Measurements from ENCODE around the gene PDXDC1.
"Not testable (repeated sequence)": the region's sequence is repeated elsewhere in the genome, so short reads cannot be mapped to it uniquely, and the experiment has no call there.

DNA sequence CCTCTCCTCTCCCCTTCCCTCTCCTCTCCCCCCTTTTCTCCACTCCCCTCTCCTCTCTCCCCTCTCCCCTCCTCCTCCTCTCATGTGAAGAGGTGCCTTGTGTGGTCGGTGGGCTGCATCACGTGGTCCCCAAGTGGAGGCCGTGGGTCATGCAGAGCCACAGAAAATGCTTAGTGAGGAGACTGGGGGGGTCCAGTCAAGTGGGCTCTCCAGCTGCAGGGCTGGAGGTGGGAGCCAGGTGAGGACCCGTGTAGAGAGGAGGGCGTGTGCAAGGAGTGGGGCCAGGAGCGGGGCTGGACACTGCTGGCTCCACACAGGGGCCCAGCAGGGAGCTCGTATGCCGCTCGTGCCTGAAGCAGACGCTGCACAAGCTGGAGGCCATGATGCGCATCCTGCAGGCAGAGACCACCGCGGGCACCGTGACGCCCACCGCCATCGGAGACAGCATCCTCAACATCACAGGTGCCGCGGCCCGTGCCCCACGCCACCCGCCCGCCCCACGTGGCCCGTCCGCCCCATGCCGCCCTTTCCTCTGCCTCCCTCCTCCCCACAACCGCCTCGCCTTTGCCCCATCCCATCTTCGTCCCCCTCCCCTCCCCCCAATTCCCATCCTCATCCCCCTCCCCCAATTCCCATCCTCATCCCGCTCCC is 46.6 kb upstream of the PDXDC1 start:
- TF ChIP-seq, protein P1, sequence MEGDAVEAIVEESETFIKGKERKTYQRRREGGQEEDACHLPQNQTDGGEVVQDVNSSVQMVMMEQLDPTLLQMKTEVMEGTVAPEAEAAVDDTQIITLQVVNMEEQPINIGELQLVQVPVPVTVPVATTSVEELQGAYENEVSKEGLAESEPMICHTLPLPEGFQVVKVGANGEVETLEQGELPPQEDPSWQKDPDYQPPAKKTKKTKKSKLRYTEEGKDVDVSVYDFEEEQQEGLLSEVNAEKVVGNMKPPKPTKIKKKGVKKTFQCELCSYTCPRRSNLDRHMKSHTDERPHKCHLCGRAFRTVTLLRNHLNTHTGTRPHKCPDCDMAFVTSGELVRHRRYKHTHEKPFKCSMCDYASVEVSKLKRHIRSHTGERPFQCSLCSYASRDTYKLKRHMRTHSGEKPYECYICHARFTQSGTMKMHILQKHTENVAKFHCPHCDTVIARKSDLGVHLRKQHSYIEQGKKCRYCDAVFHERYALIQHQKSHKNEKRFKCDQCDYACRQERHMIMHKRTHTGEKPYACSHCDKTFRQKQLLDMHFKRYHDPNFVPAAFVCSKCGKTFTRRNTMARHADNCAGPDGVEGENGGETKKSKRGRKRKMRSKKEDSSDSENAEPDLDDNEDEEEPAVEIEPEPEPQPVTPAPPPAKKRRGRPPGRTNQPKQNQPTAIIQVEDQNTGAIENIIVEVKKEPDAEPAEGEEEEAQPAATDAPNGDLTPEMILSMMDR (IDR thresholded peaks at IDR 0.05; ENCODE audit: insufficient read depth, low read length), result not testable (repeated sequence)
- not testable (repeated sequence) for TF ChIP-seq POLR2AphosphoS5, GABPA (IDR thresholded peaks at IDR 0.05; ENCODE audit: low read depth)

All from HL-60 (cell line).